Gastroesophageal sphincter (tissue), 4 donors: ENCODE data around the gene TMEM14B. TPM values are rescaled to one million over a fixed set of nuclear protein-coding genes. Genes with fewer than 3 reads are reported as not detected.
"Not testable (repeated sequence)": the region's sequence is repeated elsewhere in the genome, so short reads cannot be mapped to it uniquely, and the experiment has no call there.

ENCODE experiments used
- ATAC-seq: fragments of 150-250 bp; one replicate; pipeline ENCODE4 v1.9.1; 2016; ENCODE audit warnings: mild to moderate bottlenecking, moderate library complexity
- H3K27ac ChIP-seq, 4 donors: fragments of 200-600 bp; sonication (generic) in 3 of 4; 1 replicate in 3 of 4; 2 replicates in 1 of 4; pipeline ENCODE4 v1.5.1; 2016 to 2019
- H3K27me3 ChIP-seq: fragments of 200-600 bp; sonication (generic); one replicate; pipeline ENCODE4 v1.5.1; 2019
- H3K36me3 ChIP-seq, 2 donors: fragments of 200-600 bp; sonication (generic); one replicate each; pipeline ENCODE4 v1.5.1; 2019; ENCODE audit warnings: control low read depth in 1 of 2
- H3K4me1 ChIP-seq, 3 donors: fragments of 200-600 bp; sonication (generic); 1 replicate in 2 of 3; 2 replicates in 1 of 3; pipeline ENCODE4 v1.5.1; 2016 to 2019; ENCODE audit warnings: control low read depth in 2 of 3
- H3K4me3 ChIP-seq, 2 donors: fragments of 200-600 bp; sonication (generic); one replicate each; pipeline ENCODE4 v1.5.1; 2019; ENCODE audit warnings: mild to moderate bottlenecking in 1 of 2, moderate library complexity in 1 of 2
- H3K9me3 ChIP-seq, 3 donors: fragments of 200-600 bp; sonication (generic); one replicate each; pipeline ENCODE4 v1.5.1; 2017 to 2019; ENCODE audit warnings: control low read depth in 2 of 3
- CTCF ChIP-seq, 4 experiments: fragments of 200-600 bp in 2 of 4; fragments of 450-650 bp in 2 of 4; sonication (generic) in 1 of 4; IDR thresholded peaks; one replicate each; pipeline ENCODE4 v1.5.1; 2017 to 2019; ENCODE audit warnings: antibody characterized with exemption in 4 of 4, mild to moderate bottlenecking in 2 of 4, moderate library complexity in 2 of 4
- EP300 ChIP-seq: sonication (generic); formaldehyde crosslinking; IDR thresholded peaks from one replicate; pipeline ENCODE4 v1.6.1; 2017; ENCODE audit warnings: antibody characterized with exemption, mild to moderate bottlenecking
- POLR2A ChIP-seq, 2 donors: fragments of 450-650 bp; IDR thresholded peaks; one replicate each; pipeline ENCODE4 v1.6.1; 2017; ENCODE audit warnings: antibody characterized with exemption in 2 of 2, mild to moderate bottlenecking in 2 of 2, moderate library complexity in 1 of 2
- POLR2AphosphoS5 ChIP-seq: sonication (generic); formaldehyde crosslinking; IDR thresholded peaks from one replicate; pipeline ENCODE4 v1.6.1; 2017; ENCODE audit warnings: antibody characterized with exemption
- WGBS, 2 donors: methylation state at CpG; one replicate each; pipeline ENCODE4 v1.1.5; 2018; ENCODE audit warnings: low coverage in 1 of 2; 5-methylcytosine and 5-hydroxymethylcytosine counted together
- total RNA-seq, 4 donors: library from RNA; depleted of rRNA; stranded (reverse); fragments of >200 nt; gene quantifications; one replicate each; pipeline ENCODE4 v1.1.0, GENCODE V29; 2016

TMEM14B gene
- total RNA-seq, 4 donors from 2014 or later, result 29.7 to 65.2 (median 60.5) TPM

GRCh38 chr6:10730254-10730653, 17.4 kb upstream of the TMEM14B start:
- peaks cover 0 to 90% of the 10 kb centered on the region in 2 donors for H3K36me3 ChIP-seq
- TF ChIP-seq POLR2A (IDR thresholded peaks at IDR 0.05) (no peak), EP300 (no peak), POLR2AphosphoS5 (no peak), CTCF (IDR thresholded peaks at IDR 0.05) (no peak)
- H3K27me3 ChIP-seq, result no peaks in the 10 kb centered on the region
- no peak overlapping the region for H3K27ac ChIP-seq
- 43 to 79% methylated on average over 2 to 3 of the region's 3 CpGs for WGBS, 2 donors
- H3K4me3 ChIP-seq, result no peak overlapping the region
- ATAC-seq, result no peak
- peaks cover 0 to 30% (median 0%) of the 10 kb centered on the region in 3 donors for H3K4me1 ChIP-seq
- no peaks in the 10 kb centered on the region for H3K9me3 ChIP-seq

- peaks cover 0 to 9% (median 0%) of the 10 kb centered on the region in 3 donors for H3K4me1 ChIP-seq
- H3K4me3 ChIP-seq, result no peak overlapping the region
- H3K36me3 ChIP-seq, result peaks cover 0 to 60% of the 10 kb centered on the region in 2 donors
- TF ChIP-seq EP300 (no peak), POLR2AphosphoS5 (no peak), POLR2A (IDR thresholded peaks at IDR 0.05) (no peak), CTCF (IDR thresholded peaks at IDR 0.05) (no peak)
- no peak overlapping the region for H3K27ac ChIP-seq
- no peak for ATAC-seq
- no peaks in the 10 kb centered on the region for H3K27me3 ChIP-seq
- WGBS, 2 donors, result 95 to 96% methylated on average over 4 to 8 of the region's 17 CpGs
- no peaks in the 10 kb centered on the region for H3K9me3 ChIP-seq
Measured at GRCh38 chr6:10733151-10733715, 14.4 kb upstream of the TMEM14B start.

GRCh38 chr6:10733863-10734262, 13.7 kb upstream of the TMEM14B start:
- WGBS, 2 donors, result 81 to 100% methylated on average over 2 of the region's 3 CpGs
- Histone ChIP-seq H3K27me3 (no peaks in the 10 kb centered on the region), H3K27ac (no peak overlapping the region), H3K4me3 (no peak overlapping the region), H3K9me3 (no peaks in the 10 kb centered on the region), H3K4me1 (peaks cover 0 to 9% (median 0%) of the 10 kb centered on the region in 3 donors), H3K36me3 (peaks cover 0 to 54% of the 10 kb centered on the region in 2 donors)
- no peak for ATAC-seq
- TF ChIP-seq POLR2AphosphoS5 (no peak), EP300 (no peak), CTCF (IDR thresholded peaks at IDR 0.05) (no peak), POLR2A (IDR thresholded peaks at IDR 0.05) (no peak)

- no peak for TF ChIP-seq POLR2AphosphoS5
- TF ChIP-seq EP300, result no peak
- TF ChIP-seq CTCF (IDR thresholded peaks at IDR 0.05), result no peak
- TF ChIP-seq POLR2A (IDR thresholded peaks at IDR 0.05), result no peak
- Histone ChIP-seq H3K4me3 (no peak overlapping the region), H3K4me1 (no peaks in the 10 kb centered on the region), H3K9me3 (no peaks in the 10 kb centered on the region), H3K27ac (no peak overlapping the region), H3K27me3 (no peaks in the 10 kb centered on the region), H3K36me3 (peaks cover 0 to 38% of the 10 kb centered on the region in 2 donors)
- ATAC-seq, result no peak
- WGBS, 2 donors, result 92 to 100% methylated on average over 1 to 2 of the region's 2 CpGs
Measured at GRCh38 chr6:10736731-10737130, 10.9 kb upstream of the TMEM14B start.

- no peaks in the 10 kb centered on the region for H3K9me3 ChIP-seq
- H3K4me1 ChIP-seq, result no peaks in the 10 kb centered on the region
- TF ChIP-seq EP300, result no peak
- TF ChIP-seq POLR2AphosphoS5, result no peak
- TF ChIP-seq CTCF (IDR thresholded peaks at IDR 0.05), result no peak
- TF ChIP-seq POLR2A (IDR thresholded peaks at IDR 0.05), result no peak
- H3K36me3 ChIP-seq, result peaks cover 0 to 26% of the 10 kb centered on the region in 2 donors
- no peak overlapping the region for H3K4me3 ChIP-seq
- no peak for ATAC-seq
- H3K27ac ChIP-seq, result no peak overlapping the region
- H3K27me3 ChIP-seq, result no peaks in the 10 kb centered on the region
Measured at GRCh38 chr6:10740061-10740460, 7.5 kb upstream of the TMEM14B start.

- 72 to 100% methylated on average over 2 to 3 of the region's 4 CpGs for WGBS, 2 donors
- H3K36me3 ChIP-seq, result peaks cover 0 to 26% of the 10 kb centered on the region in 2 donors
- not testable (repeated sequence) for H3K9me3 ChIP-seq, H3K27ac ChIP-seq, H3K27me3 ChIP-seq, ATAC-seq, H3K4me1 ChIP-seq, H3K4me3 ChIP-seq
Measured at GRCh38 chr6:10741643-10742042, 6.0 kb upstream of the TMEM14B start.
